BLaER1 (cell line): ENCODE data around the gene GUCA1C.

Source experiments
- H3K27ac ChIP-seq: shearing (Covaris generic); formaldehyde crosslinking; 2 replicates; pipeline ENCODE4 v1.8.1; 2022
- H3K27me3 ChIP-seq: shearing (Covaris generic); formaldehyde crosslinking; 2 replicates; pipeline ENCODE4 v1.8.1; 2022
- H3K36me3 ChIP-seq: shearing (Covaris generic); formaldehyde crosslinking; 2 replicates; pipeline ENCODE4 v1.8.1; 2022
- H3K4me1 ChIP-seq: shearing (Covaris generic); formaldehyde crosslinking; 2 replicates; pipeline ENCODE4 v1.8.1; 2022
- H3K4me2 ChIP-seq: shearing (Covaris generic); formaldehyde crosslinking; 2 replicates; pipeline ENCODE4 v1.8.1; 2022
- H3K4me3 ChIP-seq: shearing (Covaris generic); formaldehyde crosslinking; 2 replicates; pipeline ENCODE4 v1.8.1; 2022
- H3K9ac ChIP-seq: shearing (Covaris generic); formaldehyde crosslinking; 2 replicates; pipeline ENCODE4 v1.8.1; 2022
- H3K9me3 ChIP-seq: shearing (Covaris generic); formaldehyde crosslinking; 2 replicates; pipeline ENCODE4 v1.8.1; 2022
- H4K20me1 ChIP-seq: shearing (Covaris generic); formaldehyde crosslinking; 2 replicates; pipeline ENCODE4 v1.8.1; 2022
- Cebpa-rat ChIP-seq: shearing (Covaris generic); IDR thresholded peaks from 2 replicates; pipeline ENCODE4 v1.8.1; 2022

The GUCA1C gene

DNA sequence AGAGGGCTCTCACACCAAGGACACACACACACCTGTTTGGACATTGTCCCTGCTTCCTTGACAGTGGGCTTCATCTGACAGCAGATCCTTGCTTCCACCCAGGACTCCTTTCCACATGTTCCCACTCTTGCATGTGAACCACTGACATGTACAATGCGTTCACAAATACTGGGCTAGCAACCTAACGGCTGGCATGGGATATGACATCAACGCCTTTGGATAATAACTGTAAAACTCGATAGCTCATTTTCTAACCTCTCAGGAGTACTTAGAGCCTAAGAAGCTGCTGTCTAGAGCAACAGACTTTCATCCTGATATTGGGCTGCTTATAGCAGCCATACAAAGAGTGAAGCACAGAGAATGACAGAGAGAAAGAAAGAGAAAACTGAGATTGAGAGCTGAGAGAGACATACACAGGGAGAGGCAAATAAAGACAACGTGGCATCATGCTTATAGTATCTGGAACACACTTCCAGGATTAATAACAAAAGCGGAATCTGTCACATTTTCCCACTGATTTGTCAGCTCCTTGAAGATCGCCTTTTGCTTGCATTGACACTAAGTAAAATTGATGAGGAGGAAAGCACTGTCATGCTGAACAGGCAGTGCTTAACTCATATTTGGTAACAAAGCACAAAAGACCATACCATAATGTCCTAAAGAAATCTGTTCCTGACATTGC lies 1.7 kb downstream of the GUCA1C start:
- no peak overlapping the region for H3K4me3 ChIP-seq
- H3K27me3 ChIP-seq: no peaks in the 10 kb centered on the region
- H3K9ac ChIP-seq: no peak overlapping the region
- no peak overlapping the region for H3K27ac ChIP-seq
- H3K36me3 ChIP-seq: no peaks in the 10 kb centered on the region
- H3K4me1 ChIP-seq: no peaks in the 10 kb centered on the region
- no peaks in the 10 kb centered on the region for H4K20me1 ChIP-seq
- no peak overlapping the region for H3K4me2 ChIP-seq
- H3K9me3 ChIP-seq: no peaks in the 10 kb centered on the region
- no peak for TF ChIP-seq Cebpa-rat

DNA sequence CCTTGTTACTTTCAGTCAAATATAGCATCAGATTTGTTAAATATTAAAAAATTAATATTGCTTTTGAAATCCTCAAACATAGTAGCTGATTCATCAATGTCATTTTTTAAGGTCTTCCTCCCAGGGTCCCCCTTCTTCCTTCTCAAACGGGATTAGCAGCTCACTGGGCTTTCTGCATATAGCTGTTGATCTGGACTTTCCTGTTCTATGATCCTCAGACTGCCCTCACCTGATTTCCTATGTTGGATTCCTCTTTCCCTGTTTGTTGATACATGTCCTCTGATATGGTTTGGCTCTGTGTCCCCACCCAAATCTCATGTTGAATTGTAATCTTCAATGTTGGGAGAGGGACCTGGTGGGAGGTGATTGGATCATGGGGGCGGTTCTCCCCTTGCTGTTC lies 5.8 kb downstream of the GUCA1C start:
- H3K4me3 ChIP-seq: no peak overlapping the region
- no peak for TF ChIP-seq Cebpa-rat
- no peaks in the 10 kb centered on the region for H4K20me1 ChIP-seq
- no peaks in the 10 kb centered on the region for H3K4me1 ChIP-seq
- H3K4me2 ChIP-seq: no peak overlapping the region
- H3K27me3 ChIP-seq: no peaks in the 10 kb centered on the region
- H3K27ac ChIP-seq: no peak overlapping the region
- no peaks in the 10 kb centered on the region for H3K9me3 ChIP-seq
- no peaks in the 10 kb centered on the region for H3K36me3 ChIP-seq
- no peak overlapping the region for H3K9ac ChIP-seq

DNA sequence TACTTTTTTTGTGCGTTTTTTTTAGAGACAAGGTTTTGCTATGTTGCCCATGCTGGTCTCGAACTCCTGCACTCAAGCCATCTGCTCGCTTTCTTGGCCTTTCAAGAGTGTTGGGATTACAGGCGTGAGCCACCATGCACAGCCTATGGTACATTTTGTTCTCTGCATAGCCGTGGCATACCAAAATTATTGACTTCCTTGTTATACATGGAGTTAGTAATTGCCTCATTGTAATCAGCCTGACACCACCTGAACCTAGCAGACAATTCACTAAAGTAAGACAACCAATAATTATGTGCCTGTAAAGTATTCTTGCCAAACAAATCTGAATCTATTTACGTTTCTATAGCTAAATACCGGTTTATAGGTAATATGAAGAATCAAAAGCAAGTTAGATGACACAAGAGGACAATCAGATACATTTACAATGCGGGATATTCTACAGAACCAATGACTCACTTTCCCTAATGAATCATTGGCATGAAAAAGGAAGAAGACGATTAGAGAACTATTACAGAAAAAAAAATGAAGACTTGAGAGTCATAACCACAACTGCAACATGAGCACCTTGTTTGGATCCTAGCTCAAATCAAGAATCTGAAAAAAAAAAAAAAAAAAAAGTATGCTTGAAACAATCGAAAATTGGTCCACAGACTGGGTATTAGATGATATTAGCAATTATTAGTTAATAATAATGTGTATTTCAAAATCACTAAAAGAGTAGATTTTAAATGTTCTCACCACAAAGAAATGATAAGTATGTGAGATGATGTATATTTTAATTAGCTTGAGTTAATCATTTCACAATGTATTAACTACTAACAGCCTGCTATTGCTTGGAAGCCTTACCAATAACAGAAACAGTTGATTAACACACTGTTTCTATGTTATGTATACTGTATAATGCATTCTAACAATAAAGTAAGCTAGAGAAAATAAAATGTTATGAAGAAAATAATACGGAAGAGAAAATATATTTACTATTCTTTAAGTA lies 7.1 kb downstream of the GUCA1C start:
- Histone ChIP-seq H3K9me3 (no peaks in the 10 kb centered on the region), H4K20me1 (no peaks in the 10 kb centered on the region), H3K4me3 (no peak overlapping the region), H3K27me3 (no peaks in the 10 kb centered on the region), H3K27ac (no peak overlapping the region), H3K36me3 (no peaks in the 10 kb centered on the region), H3K9ac (no peak overlapping the region), H3K4me2 (no peak overlapping the region), H3K4me1 (no peaks in the 10 kb centered on the region)
- TF ChIP-seq Cebpa-rat: no peak

DNA sequence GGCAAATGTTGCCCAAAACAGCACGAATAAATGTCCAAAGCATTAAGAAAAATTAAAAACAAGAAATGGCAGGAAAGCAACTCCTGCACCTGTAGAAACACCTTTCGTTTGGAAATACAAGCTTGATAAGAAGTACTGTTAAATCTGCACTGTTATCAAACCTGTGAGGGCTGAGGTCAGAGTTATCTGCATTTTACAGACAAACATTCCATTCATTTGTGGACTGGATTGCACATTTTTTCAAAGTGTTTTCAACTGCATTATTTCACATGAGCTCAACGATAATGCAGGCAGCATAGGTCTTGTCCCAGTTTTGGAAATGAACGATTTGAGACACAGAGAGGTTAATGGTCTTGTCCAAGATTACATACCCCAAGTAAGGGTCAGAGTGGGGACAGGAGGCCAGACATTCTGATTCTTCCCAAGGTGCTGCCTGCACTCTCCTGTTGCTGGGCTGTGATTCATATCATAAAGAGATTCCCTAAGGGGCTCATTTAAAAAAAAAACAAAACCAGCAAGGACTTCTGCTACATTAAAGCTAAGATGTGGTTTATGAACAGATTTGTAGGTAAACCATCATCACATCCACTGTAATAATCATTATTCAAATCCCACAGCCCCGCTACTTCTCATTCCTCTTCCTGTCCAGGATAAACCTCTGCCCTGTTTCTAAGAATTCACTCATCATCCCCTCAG lies 13.0 kb downstream of the GUCA1C start:
- Histone ChIP-seq H3K9me3 (no peaks in the 10 kb centered on the region), H3K9ac (no peak overlapping the region), H3K4me2 (no peak overlapping the region), H3K27ac (no peak overlapping the region), H3K4me1 (no peaks in the 10 kb centered on the region), H3K4me3 (no peak overlapping the region), H3K27me3 (no peaks in the 10 kb centered on the region), H3K36me3 (no peaks in the 10 kb centered on the region), H4K20me1 (no peaks in the 10 kb centered on the region)
- TF ChIP-seq Cebpa-rat: no peak

DNA sequence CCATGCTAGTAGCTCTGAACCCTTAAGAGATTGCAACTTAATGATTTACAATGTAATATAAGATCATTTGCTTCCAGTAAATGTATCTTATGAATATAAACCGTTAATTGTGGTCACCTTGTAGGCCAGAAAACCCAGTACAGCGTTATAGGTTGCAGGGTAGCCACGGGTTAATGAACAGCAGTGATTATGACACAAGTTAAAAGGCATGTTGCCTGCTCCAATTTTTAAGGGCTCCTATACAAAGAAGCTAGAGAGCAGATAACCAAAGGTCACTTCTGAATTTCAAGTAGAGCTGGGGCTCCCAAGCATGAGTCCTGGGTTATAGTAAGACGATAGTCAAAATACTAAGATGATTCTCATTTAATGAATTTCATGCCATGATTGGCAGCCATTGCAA lies 13.5 kb downstream of the GUCA1C start:
- Histone ChIP-seq H3K36me3 (no peaks in the 10 kb centered on the region), H3K4me3 (no peak overlapping the region), H3K27me3 (no peaks in the 10 kb centered on the region), H3K4me2 (no peak overlapping the region), H3K4me1 (no peaks in the 10 kb centered on the region), H3K9ac (no peak overlapping the region), H4K20me1 (no peaks in the 10 kb centered on the region), H3K9me3 (no peaks in the 10 kb centered on the region), H3K27ac (no peak overlapping the region)
- TF ChIP-seq Cebpa-rat: no peak

DNA sequence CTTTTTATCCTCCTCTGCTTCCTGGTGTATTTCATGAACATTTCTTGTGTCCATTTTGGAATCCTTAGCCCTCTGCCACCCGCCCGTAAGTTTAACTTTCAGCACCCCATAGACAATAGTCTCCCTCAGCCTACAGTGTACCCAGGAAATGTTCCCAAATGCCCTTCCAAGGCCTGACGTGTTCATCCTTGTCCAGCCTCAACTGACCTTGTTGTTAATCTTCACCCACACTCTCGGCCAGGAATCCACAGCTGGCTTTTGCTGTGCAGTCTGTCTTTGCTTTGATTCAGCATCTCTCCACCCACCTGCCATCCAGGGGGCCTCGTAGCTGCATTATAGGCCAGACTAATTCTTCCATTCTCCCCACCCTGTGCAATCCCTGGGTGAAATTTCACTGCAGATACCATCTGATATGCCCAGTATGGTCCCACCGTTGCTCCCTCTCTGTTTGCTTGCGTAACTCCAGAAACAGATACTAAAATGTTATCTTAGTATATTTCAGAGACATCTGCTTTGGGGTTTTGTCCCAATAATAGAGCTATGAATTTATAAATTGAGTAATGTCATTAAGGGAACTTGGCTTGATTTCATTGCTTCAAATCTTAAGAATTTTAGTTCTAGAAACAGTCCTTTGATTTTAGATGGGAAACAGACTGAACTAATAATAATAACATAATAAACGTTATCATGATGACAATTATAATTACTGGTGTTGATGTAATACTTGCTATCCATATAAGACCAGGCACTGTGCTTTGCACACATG lies 16.6 kb downstream of the GUCA1C start:
- H3K9me3 ChIP-seq: no peaks in the 10 kb centered on the region
- H3K27me3 ChIP-seq: no peaks in the 10 kb centered on the region
- no peak overlapping the region for H3K27ac ChIP-seq
- TF ChIP-seq Cebpa-rat: no peak
- H3K36me3 ChIP-seq: no peaks in the 10 kb centered on the region
- H3K4me2 ChIP-seq: no peak overlapping the region
- H3K9ac ChIP-seq: no peak overlapping the region
- H3K4me3 ChIP-seq: no peak overlapping the region
- no peaks in the 10 kb centered on the region for H3K4me1 ChIP-seq
- H4K20me1 ChIP-seq: no peaks in the 10 kb centered on the region

DNA sequence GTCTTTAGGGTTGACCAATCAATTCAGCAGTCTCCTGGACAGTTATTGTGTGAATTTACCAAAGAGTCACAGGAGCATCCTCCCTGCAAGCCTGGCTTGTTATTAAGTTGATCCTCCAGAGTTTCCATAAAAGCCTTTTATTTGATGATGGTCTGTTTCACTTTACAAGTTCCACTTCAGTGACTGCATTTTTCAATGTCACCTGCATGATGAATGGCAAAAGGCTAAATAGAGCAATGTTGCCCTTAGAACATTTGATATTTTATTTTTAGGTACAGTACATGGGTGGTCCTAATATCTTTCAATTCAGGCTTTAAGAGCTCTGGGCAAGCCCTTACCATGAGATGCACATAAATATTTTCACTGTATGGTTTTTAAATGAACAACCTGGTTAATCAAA lies 22.6 kb downstream of the GUCA1C start:
- Histone ChIP-seq H3K9me3 (no peaks in the 10 kb centered on the region), H3K4me1 (no peaks in the 10 kb centered on the region), H4K20me1 (no peaks in the 10 kb centered on the region), H3K4me2 (no peak overlapping the region), H3K27me3 (no peaks in the 10 kb centered on the region), H3K36me3 (no peaks in the 10 kb centered on the region), H3K27ac (no peak overlapping the region), H3K4me3 (no peak overlapping the region), H3K9ac (no peak overlapping the region)
- no peak for TF ChIP-seq Cebpa-rat

DNA sequence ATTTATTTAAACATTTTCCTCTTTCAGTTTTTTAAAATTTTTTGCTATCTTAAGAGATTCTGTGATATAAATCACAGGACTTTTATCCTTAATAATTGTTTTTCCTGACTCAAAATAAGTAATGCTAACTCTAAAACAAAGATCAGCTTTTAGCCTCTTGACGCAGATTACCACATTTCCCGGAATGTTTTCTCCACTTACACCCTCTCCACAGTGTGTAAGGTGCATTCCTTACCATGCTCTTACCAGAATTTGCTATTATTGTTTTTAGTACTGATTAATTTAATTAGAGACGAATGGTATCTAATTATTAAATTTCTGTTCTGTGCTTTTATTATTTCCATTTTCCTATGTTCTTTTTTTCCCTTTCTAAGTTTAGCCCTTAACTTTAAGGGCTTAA lies 34.8 kb downstream of the GUCA1C start:
- peaks cover 8% of the 10 kb centered on the region for H3K4me1 ChIP-seq
- no peak overlapping the region for H3K4me2 ChIP-seq
- no peak overlapping the region for H3K9ac ChIP-seq
- H3K4me3 ChIP-seq: no peak overlapping the region
- H3K9me3 ChIP-seq: no peaks in the 10 kb centered on the region
- H3K27me3 ChIP-seq: no peaks in the 10 kb centered on the region
- no peak overlapping the region for H3K27ac ChIP-seq
- no peak for TF ChIP-seq Cebpa-rat
- H3K36me3 ChIP-seq: no peaks in the 10 kb centered on the region
- no peaks in the 10 kb centered on the region for H4K20me1 ChIP-seq
